Testis (tissue), 2 donors: ENCODE results near the gene FKTN.

ENCODE experiments used
- CTCF ChIP-seq, 3 experiments: fragments of 450-650 bp in 2 of 3; fragments of 200-600 bp in 1 of 3; sonication (generic) in 1 of 3; IDR thresholded peaks; one replicate each; pipeline ENCODE4 v1.5.1; 2016 to 2019; ENCODE audit warnings: antibody characterized with exemption in 3 of 3, mild to moderate bottlenecking in 2 of 3, moderate library complexity in 1 of 3
- POLR2A ChIP-seq: fragments of 450-650 bp; IDR thresholded peaks from one replicate; pipeline ENCODE4 v1.6.1; 2017; ENCODE audit warnings: antibody characterized with exemption, mild to moderate bottlenecking, moderate library complexity

DNA sequence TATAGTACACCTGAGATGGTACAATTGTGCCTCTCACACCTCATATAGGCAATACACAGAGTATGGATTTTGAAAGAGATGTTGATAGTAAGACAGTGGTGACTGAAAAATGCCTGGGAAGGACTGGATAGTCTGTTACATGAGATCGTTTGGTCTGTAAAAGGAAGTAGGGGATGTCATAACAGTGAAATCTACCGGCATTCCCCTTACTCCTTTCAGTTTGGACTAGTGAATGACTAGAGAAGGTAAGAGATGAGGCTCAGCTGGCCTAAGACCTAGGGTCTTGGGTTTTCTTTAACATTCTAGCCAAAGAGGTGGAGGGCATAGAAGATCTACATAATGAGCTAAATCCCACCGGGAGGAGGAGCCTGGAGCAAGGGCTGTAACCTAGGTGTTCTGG lies 112.4 kb downstream of the FKTN start:
- TF ChIP-seq CTCF (IDR thresholded peaks at IDR 0.05) = no peak
- no peak for TF ChIP-seq POLR2A
